NK-92 (cell line): ENCODE data around the gene ZMIZ2.

Experiments
- DNase-seq: peaks from one replicate; lab custom pipeline; 2025; ENCODE audit not compliant: unreplicated experiment; lab: John Stamatoyannopoulos, UW

Gene ZMIZ2

DNA sequence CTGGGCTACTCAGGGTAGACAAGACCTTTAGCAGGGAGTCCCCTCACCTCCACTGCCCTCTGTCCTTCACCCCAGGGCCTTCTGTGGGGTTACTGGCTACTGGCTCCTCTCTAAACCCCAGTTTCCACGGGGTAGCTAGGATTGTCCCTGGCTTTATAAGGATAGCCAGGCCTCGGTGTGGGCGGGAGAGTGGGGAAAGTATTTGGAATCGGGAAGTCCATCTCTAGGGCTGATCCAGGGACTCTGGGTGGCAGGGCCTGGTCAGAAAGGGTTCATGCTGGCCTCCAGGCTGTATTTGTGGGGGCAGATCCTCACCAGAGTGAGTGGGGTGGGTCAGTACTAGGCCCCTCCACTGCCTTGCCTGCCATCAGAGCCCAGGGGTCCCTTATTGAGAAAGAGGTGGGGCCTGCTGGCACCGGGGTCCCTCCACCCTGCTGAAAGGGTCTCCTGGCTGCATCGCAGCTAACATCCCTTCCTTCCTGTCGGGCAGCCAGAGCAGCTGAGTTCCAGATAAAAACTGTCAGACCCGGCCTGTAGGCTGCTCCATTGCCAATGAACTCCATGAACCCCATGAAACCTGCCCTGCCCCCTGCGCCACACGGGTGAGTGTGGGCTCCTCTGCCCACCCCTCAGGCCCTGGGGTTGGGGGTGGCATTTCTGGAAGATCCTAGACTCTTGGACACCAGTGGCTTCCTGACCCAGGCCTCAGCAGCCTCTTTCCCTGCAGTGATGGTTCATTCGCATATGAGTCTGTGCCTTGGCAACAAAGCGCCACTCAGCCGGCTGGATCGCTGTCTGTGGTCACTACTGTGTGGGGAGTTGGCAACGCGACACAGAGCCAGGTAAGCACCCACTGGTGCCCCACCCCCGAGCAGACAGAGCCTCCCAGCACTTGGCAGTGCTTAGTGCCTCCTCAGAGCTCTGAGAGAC is 7.3 kb downstream of the ZMIZ2 start:
- DNase-seq: no peak

DNA sequence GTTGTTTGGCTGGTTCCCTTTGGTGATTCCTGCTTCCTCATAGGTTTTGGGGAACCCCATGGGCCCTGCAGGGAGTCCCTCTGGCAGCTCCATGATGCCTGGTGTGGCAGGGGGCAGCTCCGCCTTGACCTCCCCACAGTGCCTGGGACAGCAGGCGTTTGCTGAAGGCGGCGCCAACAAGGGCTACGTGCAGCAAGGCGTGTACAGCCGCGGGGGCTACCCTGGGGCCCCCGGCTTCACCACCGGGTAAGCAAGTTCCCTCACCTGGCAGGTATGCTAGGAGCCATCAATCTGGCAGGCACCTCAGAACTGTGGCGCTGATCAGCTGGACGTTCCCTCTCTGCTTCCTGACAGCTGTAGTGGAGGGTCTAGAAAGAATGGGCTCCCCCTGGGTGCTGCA is 8.3 kb downstream of the ZMIZ2 start:
- no peak for DNase-seq

DNA sequence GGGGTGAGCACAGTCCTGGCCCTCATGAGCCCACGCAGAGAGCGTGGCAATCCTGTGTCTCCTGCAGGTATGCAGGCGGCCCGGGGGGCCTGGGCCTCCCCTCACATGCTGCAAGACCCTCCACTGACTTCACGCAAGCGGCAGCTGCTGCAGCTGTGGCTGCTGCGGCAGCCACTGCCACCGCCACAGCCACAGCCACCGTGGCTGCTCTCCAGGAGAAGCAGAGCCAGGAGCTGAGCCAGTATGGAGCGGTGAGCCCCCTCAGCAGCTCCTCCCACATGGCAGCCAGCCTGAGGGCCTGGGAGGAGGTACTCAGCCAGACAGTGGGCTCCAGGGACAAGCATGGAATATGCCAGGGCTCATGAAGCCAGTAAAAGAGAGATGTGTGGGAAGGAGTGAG is 8.7 kb downstream of the ZMIZ2 start:
- no peak for DNase-seq

DNA sequence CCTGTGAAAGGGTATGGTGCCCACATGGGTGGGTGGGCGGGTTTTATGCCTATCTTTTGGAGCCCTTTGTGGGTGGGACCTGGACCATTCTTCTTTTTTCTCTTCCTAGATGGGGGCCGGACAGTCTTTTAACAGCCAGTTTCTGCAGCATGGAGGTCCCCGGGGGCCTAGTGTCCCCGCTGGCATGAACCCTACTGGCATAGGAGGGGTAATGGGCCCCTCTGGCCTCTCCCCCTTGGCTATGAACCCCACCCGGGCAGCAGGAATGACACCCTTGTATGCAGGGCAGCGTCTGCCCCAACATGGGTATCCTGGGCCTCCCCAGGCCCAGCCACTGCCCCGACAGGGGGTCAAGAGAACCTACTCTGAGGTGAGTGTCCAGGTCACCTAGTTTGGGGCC is 9.1 kb downstream of the ZMIZ2 start:
- DNase-seq: no peak

DNA sequence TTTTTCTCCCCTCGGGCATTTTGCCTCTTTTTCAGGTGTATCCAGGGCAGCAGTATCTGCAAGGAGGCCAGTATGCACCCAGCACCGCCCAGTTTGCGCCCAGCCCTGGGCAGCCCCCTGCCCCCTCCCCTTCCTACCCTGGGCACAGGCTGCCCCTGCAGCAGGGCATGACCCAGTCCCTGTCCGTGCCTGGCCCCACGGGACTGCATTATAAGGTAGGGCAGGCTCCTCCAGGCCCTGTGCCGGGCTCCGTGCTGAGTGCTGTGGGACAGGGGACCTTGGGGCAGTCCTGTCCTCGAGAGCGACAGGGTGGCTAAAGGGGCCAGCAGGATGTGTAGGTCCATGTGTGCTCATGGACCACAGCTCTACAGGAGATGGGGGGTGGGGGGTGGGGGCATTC is 10.6 kb downstream of the ZMIZ2 start:
- no peak for DNase-seq

DNA sequence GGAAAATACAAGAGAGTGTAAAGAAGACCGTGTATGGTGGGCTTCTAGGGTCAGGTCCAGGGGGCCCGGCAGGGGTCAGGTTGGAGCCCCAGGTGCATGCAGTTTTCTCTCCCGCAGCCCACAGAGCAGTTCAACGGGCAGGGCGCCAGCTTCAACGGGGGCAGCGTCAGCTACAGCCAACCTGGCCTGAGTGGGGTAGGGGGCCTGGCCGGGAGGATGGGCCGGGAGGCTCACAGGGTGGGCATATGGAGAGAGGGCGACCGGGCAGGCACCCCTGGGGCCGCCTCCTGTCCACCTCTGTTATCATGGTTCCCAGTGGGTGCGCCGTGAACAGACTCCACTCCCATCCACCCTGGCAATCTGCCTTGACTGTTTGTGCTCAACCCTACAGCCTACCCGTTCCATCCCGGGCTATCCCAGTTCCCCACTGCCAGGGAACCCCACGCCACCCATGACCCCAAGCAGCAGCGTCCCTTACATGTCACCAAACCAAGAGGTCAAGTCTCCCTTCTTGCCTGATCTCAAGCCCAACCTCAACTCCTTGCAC is 11.5 kb downstream of the ZMIZ2 start:
- DNase-seq: no peak

DNA sequence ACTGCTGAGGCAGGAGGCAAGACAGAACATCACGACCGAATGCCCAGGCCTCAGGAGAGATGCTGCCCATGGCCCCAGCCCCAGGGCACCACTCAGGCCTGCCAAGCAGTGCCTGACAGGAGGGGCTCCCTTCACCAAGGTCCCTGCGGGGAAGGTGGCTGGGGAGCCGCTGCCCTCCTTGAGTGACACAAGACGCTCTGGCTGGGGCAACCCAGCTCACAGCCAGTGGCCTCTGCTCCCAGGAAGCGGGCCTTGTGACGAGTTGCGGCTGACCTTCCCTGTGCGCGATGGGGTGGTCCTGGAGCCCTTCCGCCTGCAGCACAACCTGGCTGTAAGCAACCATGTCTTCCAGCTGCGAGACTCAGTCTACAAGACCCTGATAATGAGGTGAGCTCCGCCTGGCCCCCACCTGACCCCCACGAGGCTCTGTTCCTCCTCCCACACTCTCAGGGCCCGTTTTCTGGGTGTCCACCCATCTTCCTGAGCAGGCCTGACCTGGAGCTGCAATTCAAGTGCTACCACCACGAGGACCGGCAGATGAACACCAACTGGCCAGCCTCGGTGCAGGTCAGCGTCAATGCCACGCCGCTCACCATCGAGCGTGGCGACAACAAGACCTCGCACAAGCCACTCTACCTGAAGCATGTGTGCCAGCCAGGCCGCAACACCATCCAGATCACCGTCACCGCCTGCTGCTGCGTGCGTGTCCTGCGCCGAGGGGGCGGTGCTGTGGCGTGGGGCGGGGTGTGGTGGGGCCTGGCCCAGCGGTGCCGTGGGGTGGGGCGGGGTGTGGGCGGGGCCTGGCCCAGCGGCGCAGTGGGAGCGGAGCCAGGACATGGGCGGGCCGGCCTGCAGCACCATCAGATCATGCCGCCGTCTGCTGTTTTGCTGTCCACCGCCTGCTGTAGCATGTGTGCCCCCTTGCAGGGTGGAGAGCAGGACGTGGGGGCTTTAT is 12.8 kb downstream of the ZMIZ2 start:
- DNase-seq: no peak

DNA sequence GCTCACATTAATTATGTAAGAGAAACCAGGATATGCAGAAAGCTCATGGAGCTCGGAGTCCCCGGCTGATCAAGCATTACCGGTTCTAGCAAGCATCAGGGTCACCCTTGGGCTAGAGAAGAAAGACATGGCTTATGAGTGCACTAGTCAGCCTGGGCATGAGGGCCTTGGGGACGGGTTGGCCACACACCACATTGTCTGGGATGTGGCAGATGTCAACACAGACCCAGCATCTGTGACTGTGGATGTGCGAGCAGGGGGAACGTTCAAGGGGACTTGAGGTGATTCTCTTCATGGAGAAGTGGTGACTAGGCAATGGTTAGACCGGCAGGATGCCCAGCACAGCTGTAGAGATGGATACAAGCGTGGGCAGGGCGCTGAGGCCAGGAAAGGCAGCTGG is 13.7 kb downstream of the ZMIZ2 start:
- DNase-seq: no peak

DNA sequence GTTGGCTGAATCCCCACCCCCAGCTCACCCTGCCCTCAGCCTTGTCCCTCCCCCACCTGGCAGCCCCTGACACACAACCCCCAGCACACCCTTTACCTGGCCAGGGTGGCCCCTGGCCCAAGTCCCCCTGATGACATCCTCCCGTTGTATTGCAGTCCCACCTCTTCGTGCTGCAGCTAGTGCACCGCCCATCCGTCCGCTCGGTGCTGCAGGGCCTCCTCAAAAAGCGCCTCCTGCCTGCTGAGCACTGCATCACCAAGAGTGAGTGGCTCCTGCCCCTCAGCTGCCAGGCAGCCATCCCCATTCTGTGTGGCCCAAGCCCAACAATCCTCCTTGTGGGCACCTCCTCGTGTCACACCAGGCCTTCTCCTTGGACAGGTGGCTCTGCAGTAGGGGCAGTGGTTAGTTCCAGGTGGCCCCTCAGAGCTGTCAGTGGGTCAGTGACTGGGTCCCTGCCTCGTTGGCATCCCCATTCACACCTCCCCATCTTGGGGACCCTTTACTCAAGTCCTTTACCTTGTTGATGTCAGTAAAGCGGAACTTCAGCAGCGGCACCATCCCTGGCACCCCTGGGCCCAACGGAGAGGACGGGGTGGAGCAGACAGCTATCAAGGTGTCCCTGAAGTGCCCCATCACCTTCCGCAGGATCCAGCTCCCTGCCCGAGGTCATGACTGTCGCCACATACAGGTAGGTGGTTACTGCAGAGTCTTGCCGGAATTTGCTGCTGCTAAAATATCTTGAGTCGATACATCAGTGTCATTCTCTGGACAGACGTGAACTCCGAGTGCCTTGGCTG is 14.3 kb downstream of the ZMIZ2 start:
- no peak for DNase-seq

DNA sequence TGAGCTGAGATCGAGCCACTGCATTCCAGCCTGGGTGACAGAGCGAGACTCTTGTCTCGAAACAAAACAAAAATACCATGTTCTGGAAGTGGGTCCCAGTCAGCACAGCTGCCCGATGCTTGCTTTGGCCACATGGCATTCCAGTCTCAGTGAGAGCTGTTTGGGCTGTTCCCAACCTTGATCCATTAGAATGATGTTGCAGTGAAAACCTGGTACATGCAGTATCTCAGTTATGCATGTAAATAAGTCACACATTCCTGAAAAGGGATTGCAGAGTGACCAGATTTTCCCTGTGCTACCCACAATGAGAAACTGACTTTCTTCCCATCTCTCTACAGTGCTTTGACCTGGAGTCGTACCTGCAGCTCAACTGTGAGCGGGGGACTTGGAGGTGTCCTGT is 15.4 kb downstream of the ZMIZ2 start:
- no peak for DNase-seq

DNA sequence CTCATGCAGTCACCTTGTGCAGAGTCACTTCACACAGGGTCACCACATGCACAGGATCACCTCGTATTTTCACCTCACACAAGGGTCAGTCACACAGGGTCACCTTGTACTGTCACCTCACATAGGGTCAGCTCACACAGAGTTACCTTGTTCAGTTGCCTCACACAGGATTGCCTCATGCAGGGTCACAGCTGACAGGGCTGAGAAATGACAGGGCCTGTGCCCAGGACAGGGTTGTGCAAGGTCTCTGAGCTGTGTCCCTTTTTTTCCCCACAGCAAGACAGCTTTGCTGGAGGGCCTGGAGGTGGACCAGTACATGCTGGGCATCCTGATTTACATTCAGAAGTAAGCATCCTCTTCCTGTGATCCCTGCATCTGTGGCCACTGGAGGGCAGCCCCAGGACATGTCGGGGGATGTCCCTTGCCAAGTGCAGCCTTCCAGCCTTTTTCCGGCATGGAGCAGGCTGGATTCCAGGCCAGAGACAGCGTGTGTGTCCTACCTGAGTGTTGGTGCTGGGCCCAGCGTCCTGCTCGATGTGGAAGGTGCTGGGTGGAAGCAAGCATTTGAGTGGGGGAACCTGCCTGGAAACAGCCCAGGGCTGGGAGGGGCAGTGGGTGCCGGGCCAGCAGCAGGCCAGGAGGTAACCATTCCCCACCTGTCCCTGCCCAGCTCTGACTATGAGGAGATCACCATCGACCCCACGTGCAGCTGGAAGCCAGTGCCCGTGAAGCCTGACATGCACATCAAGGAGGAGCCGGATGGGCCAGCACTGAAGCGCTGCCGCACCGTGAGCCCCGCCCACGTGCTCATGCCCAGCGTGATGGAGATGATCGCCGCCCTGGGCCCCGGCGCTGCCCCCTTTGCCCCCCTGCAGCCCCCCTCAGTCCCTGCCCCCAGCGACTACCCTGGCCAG is 16.3 kb downstream of the ZMIZ2 start:
- DNase-seq: no peak

DNA sequence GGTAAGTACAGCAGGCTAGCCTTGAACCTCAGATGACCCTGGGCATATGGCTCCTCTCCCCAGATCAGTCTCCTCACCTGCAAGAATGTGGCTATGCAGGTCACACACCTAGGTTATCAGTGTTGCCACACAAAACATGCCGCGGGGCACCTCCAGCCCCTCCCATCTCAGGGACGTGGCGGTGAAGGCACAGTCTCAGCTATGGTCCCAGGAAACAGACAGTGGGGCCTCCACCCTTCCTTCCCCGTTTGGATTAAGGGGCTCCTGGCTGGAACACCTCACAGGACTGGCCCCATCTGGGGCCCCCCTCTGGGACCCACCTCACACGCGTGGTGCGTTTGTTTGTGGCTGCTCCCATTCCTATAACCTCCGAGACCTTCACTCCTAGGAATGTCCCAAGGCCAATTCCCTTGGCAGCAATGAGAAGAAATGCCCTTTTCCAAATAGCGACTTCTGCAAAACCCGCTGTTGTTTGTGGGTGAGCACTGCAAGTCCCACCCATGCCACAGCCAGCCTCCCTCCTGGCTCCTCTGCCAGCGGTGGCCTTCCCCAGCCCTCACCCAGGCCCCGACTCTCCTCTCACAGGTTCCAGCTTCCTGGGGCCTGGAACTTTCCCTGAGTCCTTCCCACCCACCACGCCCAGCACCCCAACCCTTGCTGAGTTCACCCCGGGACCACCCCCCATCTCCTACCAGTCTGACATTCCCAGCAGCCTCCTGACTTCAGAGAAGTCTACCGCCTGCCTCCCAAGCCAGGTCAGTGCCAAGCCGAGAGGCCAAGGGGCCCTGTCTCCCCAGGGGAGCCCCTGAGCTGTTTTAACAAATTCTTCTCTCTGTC is 17.1 kb downstream of the ZMIZ2 start:
- no peak for DNase-seq

DNA sequence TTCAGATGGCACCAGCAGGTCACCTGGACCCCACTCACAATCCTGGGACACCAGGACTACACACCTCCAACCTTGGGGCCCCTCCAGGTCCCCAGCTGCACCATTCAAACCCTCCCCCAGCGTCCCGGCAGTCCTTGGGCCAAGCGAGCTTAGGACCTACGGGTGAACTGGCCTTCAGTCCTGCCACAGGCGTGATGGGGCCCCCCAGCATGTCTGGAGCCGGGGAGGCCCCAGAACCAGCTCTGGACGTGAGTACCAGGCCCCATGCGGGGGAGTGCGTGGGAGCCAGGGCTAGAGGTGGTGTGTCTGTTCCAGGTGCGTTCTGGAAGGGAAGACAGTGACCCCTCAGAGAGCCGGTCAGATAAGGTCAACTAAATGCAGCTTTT is 17.8 kb downstream of the ZMIZ2 start:
- no peak for DNase-seq

DNA sequence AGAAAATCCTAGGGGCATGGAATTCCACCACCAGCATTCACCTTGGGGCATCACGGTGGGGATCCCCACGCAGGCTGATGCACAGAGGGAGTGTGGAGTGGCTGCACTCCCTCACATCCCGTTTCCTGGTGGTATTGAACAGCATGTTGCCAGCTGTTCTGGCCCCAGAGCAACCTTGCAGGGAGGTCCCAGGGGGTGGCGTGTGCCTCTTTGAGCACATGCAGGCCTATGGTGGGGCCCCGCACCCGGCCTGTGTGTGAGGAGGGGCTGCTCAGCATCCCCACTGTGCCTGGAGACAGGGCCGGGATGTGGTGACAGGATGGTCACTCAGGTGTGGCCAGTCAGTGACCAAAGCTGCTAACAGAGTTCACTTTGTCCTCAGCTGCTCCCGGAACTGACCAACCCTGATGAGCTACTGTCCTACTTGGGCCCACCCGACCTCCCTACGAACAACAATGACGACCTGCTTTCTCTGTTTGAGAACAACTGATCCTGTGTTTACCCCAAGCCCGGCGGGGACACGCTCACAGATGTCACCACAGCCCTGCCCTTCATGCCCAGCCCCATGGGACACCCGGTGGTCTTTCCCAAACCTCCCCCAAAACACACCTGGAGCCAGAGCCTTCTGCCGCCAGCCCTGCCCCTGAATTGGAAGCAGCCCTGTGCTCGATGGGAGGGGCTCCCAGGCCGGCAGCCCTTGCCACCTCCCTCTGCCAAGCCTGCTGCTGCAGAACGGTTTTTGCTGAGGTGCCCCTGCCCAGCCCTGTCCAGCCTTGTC is 18.7 kb downstream of the ZMIZ2 start:
- DNase-seq: no peak

DNA sequence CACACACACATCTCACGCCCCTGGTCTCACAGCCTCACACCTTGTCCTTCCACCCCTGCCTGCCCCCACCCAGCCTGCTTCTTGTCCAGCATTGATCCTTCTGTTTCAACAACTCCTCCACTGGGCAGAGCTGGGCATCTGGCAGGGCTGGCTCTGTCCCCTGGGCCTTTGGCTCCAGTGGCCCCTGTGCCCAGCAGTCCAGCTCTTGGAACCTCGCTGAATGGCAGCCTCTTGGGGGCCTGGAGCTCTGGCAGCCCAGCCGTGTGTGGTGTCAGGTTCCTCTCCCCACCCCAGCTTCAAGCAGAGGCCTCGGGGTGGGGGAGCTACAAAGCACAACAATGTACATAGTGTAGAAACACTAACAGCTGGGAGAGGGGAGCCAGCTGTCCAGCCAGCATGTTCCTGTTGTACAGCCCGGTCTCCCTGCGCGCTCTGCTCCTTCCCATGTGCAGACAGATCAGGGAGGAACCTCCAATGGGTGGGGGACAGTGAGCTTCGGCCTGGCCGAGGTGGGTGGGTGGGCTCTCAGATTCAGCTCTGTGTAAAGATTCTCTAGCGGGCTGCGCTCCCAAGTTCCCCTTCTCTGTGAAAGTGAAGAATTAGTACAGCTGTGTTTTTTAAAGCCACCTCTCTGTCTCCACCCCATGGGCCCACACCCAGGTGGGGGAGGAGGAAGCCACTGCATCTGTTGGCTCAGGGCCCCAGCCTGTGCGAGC is 19.4 kb downstream of the ZMIZ2 start:
- DNase-seq: no peak

DNA sequence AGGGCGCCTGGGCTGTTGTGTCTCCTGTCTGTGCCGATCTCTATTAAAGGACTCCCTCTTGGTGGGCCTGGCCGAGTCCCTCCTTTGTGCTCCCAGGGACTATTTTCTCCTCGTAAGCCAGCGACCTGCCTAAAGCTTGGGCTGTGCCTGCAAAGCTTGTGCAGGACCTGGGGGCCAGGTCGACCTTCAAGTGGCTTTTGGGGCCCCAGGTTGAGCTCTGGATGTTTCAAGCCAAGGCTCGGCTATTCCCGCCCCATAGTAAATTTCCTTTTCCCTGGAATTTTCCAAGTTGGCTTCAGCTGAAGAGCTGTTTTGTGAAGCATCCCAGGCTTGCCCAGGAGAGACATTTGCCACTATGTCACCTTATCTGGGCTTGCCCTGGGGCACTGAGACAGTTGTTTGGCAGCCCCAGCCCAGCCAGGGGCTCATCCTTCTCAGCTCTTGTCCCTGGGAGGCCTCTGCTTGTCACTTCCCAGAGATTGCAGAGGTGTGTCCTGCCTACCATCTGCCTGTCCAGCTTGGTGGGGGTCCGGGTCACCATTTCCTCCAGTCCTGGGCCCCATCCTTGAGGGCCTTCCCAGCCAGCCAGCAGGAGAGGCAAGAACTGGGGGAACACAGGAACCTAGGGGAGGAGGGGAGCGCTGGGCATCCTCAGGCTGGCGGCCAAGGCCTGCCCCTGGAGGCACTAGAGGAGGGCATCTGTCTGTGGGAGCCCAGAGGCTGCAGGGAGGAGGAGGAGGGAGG is 20.2 kb downstream of the ZMIZ2 start:
- DNase-seq: no peak

DNA sequence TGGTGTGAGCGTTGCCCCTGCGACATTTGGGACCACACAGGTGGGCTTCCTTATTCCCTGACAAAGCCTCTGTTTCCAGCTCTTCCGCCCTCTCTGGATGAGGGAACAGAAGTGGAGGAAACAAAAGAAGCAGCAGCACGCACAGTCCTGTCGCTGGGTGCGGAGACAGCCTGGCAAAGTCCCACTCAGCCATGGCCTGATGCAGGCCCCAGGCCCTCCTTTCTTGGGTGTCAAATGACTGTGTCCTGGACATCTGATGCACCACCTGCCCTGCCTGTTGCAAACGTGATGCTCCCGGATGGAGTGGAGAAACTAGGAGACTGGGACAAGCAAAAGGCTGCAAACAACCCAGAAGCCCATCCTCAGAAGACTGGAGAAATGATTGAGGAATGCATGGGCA is 20.7 kb downstream of the ZMIZ2 start:
- no peak for DNase-seq
